Activated naive CD8-positive, alpha-beta T cell treated with anti-CD3 and anti-CD28 coated beads, Interleukin-2, amount 50 U/mL, for 16 hours (primary cell): Measurements from ENCODE around the gene KRTAP4-8.
"Not testable (repeated sequence)": the region's sequence is repeated elsewhere in the genome, so short reads cannot be mapped to it uniquely, and the experiment has no call there.

ENCODE experiments used
- DNase-seq: peaks from one replicate; pipeline ENCODE4 v3.0.0-alpha.2; 2020; ENCODE audit warnings: low read depth, low spot score

Gene KRTAP4-8

GRCh38 chr17:41065016-41065689 is 32.8 kb downstream of the KRTAP4-8 start:
- DNase-seq = not testable (repeated sequence)

GRCh38 chr17:41064301-41064700 is 33.6 kb downstream of the KRTAP4-8 start:
- no peak for DNase-seq

- DNase-seq = no peak
These were observed 34.5 kb downstream of the KRTAP4-8 start for GRCh38 chr17:41063449-41063848.

GRCh38 chr17:41061964-41062363 is 36.0 kb downstream of the KRTAP4-8 start:
- no peak for DNase-seq

DNA sequence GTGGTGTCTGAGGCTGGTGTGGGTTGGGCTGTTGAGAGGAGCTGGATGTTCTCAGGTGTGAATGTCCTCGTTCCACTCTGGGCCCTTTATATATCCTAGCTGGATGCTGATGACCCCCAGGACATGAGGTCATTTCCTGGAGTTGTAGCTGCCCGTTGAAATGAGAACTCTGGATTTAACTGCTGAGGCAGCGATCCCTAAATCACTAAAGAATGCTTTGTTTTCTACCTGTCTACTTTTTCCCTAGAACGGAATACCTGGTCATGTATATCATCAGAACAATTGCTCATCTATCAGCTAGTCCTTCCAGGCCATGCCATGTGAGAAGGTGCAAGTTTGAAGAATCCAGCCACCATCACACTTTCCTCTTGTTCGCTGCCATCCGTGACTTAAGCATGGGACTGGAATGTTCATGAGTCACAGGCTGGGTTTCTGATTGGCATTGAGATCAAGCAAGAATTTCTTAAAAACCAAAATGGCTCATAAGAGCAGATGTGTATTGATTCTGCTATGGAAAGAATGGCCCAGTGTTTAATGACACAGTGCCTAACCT is 37.8 kb downstream of the KRTAP4-8 start, which contains the start of gene KRTAP2-3:
Gene KRTAP2-3, minus strand, starts transcription at position 63 of the 553 bp plus-strand sequence. CDS start 64 bp downstream, outside the sequence.
- no peak for DNase-seq

GRCh38 chr17:41059276-41060051 is 38.5 kb downstream of the KRTAP4-8 start:
- DNase-seq = not testable (repeated sequence)

GRCh38 chr17:41058741-41059140 is 39.2 kb downstream of the KRTAP4-8 start:
- no peak for DNase-seq

DNA sequence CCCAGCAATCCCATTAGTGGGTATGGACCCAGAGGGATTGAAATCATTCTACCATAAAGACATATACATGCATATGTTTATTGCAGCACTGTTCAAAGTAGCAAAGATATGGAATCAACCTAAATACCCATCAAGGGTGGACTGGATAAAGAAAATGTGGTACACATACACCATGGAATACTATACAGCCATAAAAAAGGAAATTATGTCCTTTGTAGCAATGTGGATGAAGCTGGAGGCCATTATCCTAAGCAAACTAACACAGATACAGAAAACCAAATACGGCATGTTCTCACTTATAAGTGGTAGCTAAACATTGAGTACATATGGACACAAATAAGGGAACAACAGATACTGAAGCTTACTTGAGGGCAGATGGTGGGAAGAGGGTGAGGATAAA is 40.4 kb downstream of the KRTAP4-8 start:
- no peak for DNase-seq

DNA sequence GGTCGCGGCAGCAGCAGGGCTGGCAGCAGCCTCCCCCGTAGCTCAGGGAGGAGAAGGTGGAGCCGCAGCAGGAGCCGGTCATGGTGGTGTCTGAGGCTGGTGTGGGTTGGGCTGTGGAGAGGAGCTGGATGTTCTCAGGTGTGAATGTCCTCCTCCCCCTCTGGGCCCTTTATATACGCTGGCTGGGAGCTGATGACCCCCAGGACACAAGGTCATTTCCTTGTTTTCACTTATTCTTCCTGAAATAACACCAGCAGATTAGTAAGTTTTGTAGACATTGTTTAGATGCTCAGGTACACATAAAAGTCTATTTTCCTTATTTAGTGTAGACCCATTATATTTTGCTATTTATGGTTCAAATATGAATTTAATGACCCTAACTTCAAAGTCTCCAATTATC is 42.8 kb downstream of the KRTAP4-8 start, which contains the start of gene KRTAP2-2:
Gene KRTAP2-2, minus strand, starts transcription at position 101 of the 400 bp plus-strand sequence. Its CDS starts 19 bp downstream, at position 82.
- not testable (repeated sequence) for DNase-seq

DNA sequence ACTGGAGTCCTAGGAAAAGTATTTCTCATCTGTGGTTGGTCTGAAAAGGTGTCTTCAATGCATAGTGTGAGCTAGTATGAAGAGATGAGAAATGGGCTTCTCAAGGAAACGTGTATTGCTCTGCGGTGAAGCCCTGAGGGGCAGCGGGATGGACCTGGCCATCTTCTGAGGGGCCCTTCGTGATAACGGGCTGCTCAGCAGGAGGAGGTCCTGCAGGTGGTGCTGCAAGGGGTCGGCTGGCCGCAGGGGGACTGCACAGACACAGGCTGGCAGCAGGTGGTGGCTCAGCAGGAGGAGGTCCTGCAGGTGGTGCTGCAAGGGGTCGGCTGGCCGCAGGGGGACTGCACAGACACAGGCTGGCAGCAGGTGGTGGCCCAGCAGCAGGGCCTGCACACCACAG is 43.4 kb downstream of the KRTAP4-8 start:
- not testable (repeated sequence) for DNase-seq

GRCh38 chr17:41054025-41054424 is 43.9 kb downstream of the KRTAP4-8 start:
- DNase-seq = no peak

GRCh38 chr17:41052566-41052965 is 45.4 kb downstream of the KRTAP4-8 start:
- no peak for DNase-seq

DNA sequence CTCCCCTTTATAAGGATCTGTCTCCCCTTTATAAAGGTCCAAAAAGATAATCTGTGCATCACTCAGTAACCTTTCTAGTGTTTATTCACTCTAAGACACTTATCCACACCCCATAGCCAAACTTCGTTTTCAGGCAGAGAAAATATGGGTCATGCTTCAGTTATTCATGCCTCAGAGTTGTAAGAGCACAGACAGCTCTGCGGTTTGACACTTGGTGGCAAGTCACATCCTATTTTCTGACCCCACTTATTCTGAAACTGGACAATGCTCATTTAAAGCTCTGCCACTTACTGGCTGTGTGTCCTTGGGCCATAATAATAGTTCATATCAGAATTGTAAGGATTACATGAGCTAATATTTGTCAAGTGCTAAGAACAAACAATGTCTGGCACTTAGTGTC is 48.8 kb downstream of the KRTAP4-8 start:
- DNase-seq = no peak

DNA sequence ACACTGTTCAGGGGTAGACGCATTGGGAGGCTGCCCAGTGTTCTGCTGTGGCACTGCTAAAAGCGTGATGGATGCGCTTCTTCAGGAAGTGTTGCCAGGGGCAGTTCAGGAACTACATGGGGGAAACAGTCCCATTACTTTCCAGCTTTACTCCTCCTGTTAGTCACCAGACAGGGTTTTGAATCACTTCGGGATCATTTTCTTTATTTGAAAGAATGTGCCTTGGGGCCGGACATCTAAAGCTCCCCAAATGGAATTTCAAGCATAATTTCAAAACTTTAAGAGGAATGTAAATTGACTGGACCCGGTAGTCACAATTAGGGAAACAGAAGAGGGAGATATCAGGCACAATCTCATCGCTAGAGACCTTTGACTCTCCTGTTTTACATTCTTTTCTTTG is 49.5 kb downstream of the KRTAP4-8 start:
- no peak for DNase-seq
